Measurements from ENCODE around the gene VSNL1.

GRCh38 chr2:17544256-17544655 lies 3.8 kb downstream of the VSNL1 start:
- TF ChIP-seq CTCF (IDR thresholded peaks at IDR 0.05) (no peak), POLR2A (IDR thresholded peaks at IDR 0.05) (no peak), POLR2AphosphoS5 (IDR thresholded peaks at IDR 0.05) (no peak), EP300 (IDR thresholded peaks at IDR 0.05) (no peak)
